HG03575 (cell line): ENCODE measurements around the gene NKAIN1.
"Not testable (repeated sequence)": the region's sequence is repeated elsewhere in the genome, so short reads cannot be mapped to it uniquely, and the experiment has no call there.

Experiments used
- ATAC-seq: cut with Tn5 transposase; IDR thresholded peaks from one replicate; pipeline ENCODE4 v1.9.1; 2021; ENCODE audit not compliant: unreplicated experiment, insufficient number of reproducible peaks, low FRiP score; ENCODE audit errors: extremely low read depth

Gene NKAIN1

GRCh38 chr1:31201931-31202360, 37.7 kb downstream of the NKAIN1 start:
- ATAC-seq: no peak

- ATAC-seq: no peak
These were observed 39.7 kb downstream of the NKAIN1 start for GRCh38 chr1:31199949-31200348.

- ATAC-seq: no peak
These were observed 40.4 kb downstream of the NKAIN1 start for GRCh38 chr1:31199236-31199790.

- ATAC-seq: no peak
These were observed 41.1 kb downstream of the NKAIN1 start for GRCh38 chr1:31198600-31198999.

GRCh38 chr1:31198150-31198549, 41.5 kb downstream of the NKAIN1 start:
- no peak for ATAC-seq

- no peak for ATAC-seq
These were observed 43.0 kb downstream of the NKAIN1 start for GRCh38 chr1:31196685-31197084.

- ATAC-seq: not testable (repeated sequence)
These were observed 44.4 kb downstream of the NKAIN1 start for GRCh38 chr1:31195267-31195666.

- ATAC-seq: no peak
These were observed 46.0 kb downstream of the NKAIN1 start for GRCh38 chr1:31193729-31194128.

GRCh38 chr1:31191281-31191680, 48.4 kb downstream of the NKAIN1 start:
- no peak for ATAC-seq

- no peak for ATAC-seq
These were observed 49.7 kb downstream of the NKAIN1 start for GRCh38 chr1:31189696-31190674.

- no peak for ATAC-seq
These were observed 55.6 kb downstream of the NKAIN1 start for GRCh38 chr1:31183927-31184554.

GRCh38 chr1:31183126-31183525, 56.6 kb downstream of the NKAIN1 start:
- ATAC-seq: no peak

- no peak for ATAC-seq
These were observed 57.3 kb downstream of the NKAIN1 start for GRCh38 chr1:31182352-31182751.

- no peak for ATAC-seq
These were observed 58.0 kb downstream of the NKAIN1 start for GRCh38 chr1:31181515-31182343.

- no peak for ATAC-seq
These were observed 59.3 kb downstream of the NKAIN1 start for GRCh38 chr1:31180338-31180737.

GRCh38 chr1:31176291-31176690, 63.4 kb downstream of the NKAIN1 start:
- ATAC-seq: not testable (repeated sequence)

- ATAC-seq: no peak
These were observed 69.3 kb downstream of the NKAIN1 start for GRCh38 chr1:31170486-31170735.

GRCh38 chr1:31166462-31166861, 73.2 kb downstream of the NKAIN1 start:
- no peak for ATAC-seq

- no peak for ATAC-seq
These were observed 75.4 kb downstream of the NKAIN1 start for GRCh38 chr1:31164291-31164690.
